ENCODE data around the gene CALM1.

Gene CALM1

GRCh38 chr14:90409209-90409730 is 12.4 kb downstream of the CALM1 start:
- DNase-seq (ENCODE audit: low spot score): no peak

- no peak for DNase-seq (ENCODE audit: low spot score)
Observed at GRCh38 chr14:90412058-90412457, 15.2 kb downstream of the CALM1 start.

GRCh38 chr14:90416720-90417119 is 19.9 kb downstream of the CALM1 start:
- DNase-seq (ENCODE audit: low spot score): no peak

GRCh38 chr14:90418053-90418452 is 21.2 kb downstream of the CALM1 start:
- DNase-seq (ENCODE audit: low spot score): no peak

- DNase-seq (ENCODE audit: low spot score): peak; percentile 66
Observed at GRCh38 chr14:90419200-90419599, 22.4 kb downstream of the CALM1 start.

GRCh38 chr14:90421001-90421631 is 24.3 kb downstream of the CALM1 start:
- DNase-seq (ENCODE audit: low spot score): no peak

GRCh38 chr14:90421632-90422020 is 24.8 kb downstream of the CALM1 start:
- no peak for DNase-seq (ENCODE audit: low spot score)

GRCh38 chr14:90423166-90423565 is 26.3 kb downstream of the CALM1 start:
- DNase-seq (ENCODE audit: low spot score): no peak

GRCh38 chr14:90424075-90424474 is 27.2 kb downstream of the CALM1 start:
- no peak for DNase-seq (ENCODE audit: low spot score)

GRCh38 chr14:90424686-90425372 is 28.0 kb downstream of the CALM1 start:
- DNase-seq (ENCODE audit: low spot score): no peak

- no peak for DNase-seq (ENCODE audit: low spot score)
Observed at GRCh38 chr14:90425373-90425879, 28.6 kb downstream of the CALM1 start.

- DNase-seq (ENCODE audit: low spot score): no peak
Observed at GRCh38 chr14:90426031-90426540, 29.3 kb downstream of the CALM1 start.

GRCh38 chr14:90426663-90427062 is 29.8 kb downstream of the CALM1 start:
- DNase-seq (ENCODE audit: low spot score): no peak

- no peak for DNase-seq (ENCODE audit: low spot score)
Observed at GRCh38 chr14:90427848-90428426, 31.1 kb downstream of the CALM1 start.

- DNase-seq (ENCODE audit: low spot score): no peak
Observed at GRCh38 chr14:90428676-90429075, 31.8 kb downstream of the CALM1 start.

GRCh38 chr14:90429236-90429635 is 32.4 kb downstream of the CALM1 start:
- DNase-seq (ENCODE audit: low spot score): no peak

- no peak for DNase-seq (ENCODE audit: low spot score)
Observed at GRCh38 chr14:90429754-90430153, 32.9 kb downstream of the CALM1 start.

- DNase-seq (ENCODE audit: low spot score): no peak
Observed at GRCh38 chr14:90434370-90435020, 37.7 kb downstream of the CALM1 start.

- DNase-seq (ENCODE audit: low spot score): no peak
Observed at GRCh38 chr14:90438841-90439240, 42.0 kb downstream of the CALM1 start.

GRCh38 chr14:90440021-90440451 is 43.2 kb downstream of the CALM1 start:
- DNase-seq (ENCODE audit: low spot score): no peak

- no peak for DNase-seq (ENCODE audit: low spot score)
Observed at GRCh38 chr14:90440592-90440991, 43.8 kb downstream of the CALM1 start.

- no peak for DNase-seq (ENCODE audit: low spot score)
Observed at GRCh38 chr14:90442388-90442787, 45.6 kb downstream of the CALM1 start.

Data from SW480 (cell line).